UCSD-AML1 (cell line): Measurements from ENCODE around the gene RIMS4.
A peak's percentile ranks its signal among the peaks of the same experiment; 100 is the strongest.
"Not testable (repeated sequence)": the region's sequence is repeated elsewhere in the genome, so short reads cannot be mapped to it uniquely, and the experiment has no call there.

Experiments
- DNase-seq: peaks from one replicate; lab custom pipeline; 2025; ENCODE audit not compliant: unreplicated experiment; lab: John Stamatoyannopoulos, UW

RIMS4 gene

DNA sequence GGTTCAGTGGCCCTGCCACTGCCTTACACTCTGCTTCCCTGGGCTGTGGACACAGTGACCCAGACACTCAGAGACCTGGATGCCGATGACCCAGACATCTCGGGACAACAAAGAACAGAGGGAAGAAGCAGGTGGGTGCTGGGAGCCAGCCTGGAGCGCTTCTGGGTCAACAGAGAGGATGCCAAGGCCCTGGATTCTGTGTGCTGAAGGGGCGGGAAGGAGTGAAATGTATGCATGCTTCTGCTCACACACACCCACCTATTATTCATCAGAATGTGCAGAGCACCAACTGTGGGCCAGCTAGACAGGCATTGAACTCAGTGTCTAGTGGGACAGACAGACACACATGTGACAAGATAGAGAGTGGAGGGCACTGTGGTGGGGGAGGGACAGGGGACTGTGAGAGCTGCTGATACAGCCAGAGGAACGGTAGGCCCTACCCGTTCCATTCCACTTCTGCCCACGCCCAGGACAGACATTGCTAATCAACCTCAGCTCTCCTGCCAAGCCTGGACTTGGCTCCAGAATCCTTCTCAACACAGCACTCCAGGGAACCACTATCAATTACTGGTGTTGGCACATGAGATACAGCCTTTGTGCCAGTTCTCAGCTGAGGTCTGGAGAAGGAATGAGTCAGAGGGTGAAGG is 44.5 kb downstream of the RIMS4 start:
- DNase-seq = no peak

- no peak for DNase-seq
Observed at GRCh38 chr20:44765091-44765490, 45.3 kb downstream of the RIMS4 start.

- DNase-seq = not testable (repeated sequence)
Observed at GRCh38 chr20:44763798-44764197, 46.5 kb downstream of the RIMS4 start.

GRCh38 chr20:44762466-44763140 is 47.7 kb downstream of the RIMS4 start:
- no peak for DNase-seq

- DNase-seq = no peak
Observed at GRCh38 chr20:44761423-44761822, 48.9 kb downstream of the RIMS4 start.

- no peak for DNase-seq
Observed at GRCh38 chr20:44759595-44759994, 50.8 kb downstream of the RIMS4 start.

DNA sequence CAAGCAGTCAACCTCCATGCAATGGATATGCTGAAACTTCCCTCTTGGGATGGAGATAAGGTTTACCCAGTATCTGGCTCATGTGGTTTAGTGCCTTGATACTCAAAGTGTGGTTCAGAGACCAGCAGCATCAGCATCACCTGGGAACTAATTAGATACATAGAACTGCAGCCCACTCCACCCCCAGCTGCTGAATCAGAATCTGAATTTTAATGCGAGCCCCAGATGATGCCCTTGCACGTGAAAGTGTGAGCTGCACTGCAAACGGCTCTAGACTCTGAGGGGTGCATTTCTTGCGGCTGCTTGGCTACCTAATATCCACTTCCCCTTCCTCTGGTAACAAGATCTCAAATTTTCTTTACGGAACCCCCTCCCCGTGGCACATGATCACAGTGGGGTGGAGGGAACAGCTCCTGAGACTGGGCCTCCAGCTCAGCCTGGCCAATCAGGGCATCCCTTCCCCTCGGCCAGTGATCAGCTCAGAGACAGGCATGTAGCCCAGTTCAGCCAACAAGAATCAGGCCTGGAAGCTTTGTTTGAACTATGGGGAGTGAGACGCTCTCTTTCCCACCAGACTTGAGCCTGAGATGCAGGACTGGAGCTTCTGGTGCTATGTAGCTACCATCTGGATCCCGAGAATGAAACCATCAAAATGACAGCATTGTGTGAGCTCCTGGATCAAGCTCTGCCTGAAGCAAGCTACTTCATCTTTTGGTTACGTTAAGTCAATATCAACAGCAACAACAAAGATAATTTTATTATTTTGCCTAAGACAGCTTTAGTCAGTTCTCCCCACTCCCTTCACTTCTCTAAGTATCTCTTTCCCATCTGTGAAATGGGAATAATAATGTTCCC is 51.9 kb downstream of the RIMS4 start:
- DNase-seq = no peak

DNA sequence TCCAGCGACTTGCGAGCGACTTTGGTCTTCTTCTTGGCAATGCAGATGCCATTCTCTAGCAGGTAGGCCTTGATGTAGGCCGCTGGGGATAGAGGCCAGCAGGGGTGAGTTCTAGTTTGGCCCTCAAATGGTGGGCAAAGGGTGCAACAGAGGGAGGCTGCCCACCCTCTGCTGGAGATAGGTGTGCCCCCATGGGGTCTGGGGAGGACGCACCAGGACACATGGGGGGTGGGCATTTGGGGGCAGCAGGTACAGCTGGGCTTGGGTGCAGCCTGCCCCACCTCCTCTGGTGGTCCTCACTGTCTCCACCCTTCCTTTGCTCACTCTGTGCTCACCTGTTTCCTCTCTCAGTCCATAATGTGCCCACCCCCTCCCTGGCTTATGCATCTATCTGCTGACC is 53.4 kb downstream of the RIMS4 start:
- DNase-seq = no peak

- no peak for DNase-seq
Observed at GRCh38 chr20:44756011-44756688, 54.2 kb downstream of the RIMS4 start.

DNA sequence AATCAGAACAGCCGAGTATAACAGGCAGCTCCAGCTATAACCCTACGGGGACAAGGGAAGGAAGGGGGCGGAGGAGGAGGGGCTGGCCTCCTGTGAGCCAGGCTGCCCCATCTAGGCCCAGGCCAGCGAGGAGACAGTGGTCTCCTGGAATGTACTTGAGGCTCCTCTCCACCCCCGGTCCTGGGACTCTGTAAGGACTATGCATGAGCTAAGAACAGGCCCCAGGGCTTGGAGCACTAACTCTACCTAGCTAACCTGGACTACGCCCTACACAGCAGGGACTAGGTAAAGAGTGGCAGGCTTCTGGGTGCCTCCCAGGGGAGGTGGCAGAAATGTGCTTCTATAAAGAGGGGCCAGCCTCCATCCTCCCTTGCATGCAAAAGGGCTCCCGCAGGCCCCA is 55.8 kb downstream of the RIMS4 start:
- DNase-seq = no peak

DNA sequence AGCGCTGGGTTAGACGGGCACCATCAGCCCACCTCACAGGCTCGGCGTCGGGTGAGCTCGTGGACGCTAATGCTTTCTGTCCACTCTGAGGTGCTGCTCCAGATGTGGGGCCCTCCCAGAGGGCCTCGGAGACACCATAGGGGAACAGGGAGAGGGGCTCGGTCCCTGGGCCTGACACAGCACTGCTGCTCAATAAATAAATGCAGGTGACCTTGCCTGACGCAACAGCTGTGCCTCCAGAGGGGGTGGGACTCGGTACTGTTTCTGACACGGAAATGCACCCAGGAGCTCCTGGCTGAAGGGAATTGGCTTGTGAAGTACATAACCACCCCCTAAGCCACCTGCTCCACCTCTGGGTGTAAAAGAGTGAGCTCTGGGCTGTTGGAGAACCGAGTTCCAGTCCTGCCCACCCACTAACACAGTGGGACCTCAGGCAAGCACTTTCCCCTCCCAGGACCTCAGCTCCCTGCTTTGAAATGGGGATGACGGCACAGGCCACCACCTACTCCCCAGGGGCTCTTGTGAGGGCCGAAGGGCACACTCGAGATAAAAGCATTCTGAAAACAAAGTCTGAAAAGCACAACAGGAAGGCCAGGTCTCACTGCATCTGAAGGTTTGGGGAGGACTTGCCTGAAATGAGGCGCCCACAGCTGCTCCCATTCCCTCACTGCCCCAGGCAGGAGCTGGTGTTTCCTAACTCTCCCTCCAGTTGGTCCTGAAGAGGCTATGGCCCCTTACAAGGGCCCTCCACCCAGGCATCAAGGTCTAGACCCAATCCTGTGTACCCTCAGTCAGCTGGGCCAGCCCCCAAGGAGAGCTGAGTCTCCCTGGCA is 58.0 kb downstream of the RIMS4 start:
- DNase-seq = no peak

DNA sequence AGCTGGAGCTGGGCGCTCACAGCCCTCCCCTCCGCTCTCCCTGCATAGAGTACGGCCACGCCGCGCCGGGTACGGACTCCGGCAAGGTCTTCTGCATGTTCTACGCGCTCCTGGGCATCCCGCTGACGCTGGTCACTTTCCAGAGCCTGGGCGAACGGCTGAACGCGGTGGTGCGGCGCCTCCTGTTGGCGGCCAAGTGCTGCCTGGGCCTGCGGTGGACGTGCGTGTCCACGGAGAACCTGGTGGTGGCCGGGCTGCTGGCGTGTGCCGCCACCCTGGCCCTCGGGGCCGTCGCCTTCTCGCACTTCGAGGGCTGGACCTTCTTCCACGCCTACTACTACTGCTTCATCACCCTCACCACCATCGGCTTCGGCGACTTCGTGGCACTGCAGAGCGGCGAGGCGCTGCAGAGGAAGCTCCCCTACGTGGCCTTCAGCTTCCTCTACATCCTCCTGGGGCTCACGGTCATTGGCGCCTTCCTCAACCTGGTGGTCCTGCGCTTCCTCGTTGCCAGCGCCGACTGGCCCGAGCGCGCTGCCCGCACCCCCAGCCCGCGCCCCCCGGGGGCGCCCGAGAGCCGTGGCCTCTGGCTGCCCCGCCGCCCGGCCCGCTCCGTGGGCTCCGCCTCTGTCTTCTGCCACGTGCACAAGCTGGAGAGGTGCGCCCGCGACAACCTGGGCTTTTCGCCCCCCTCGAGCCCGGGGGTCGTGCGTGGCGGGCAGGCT is 60.1 kb downstream of the RIMS4 start:
- peak; percentile 32 for DNase-seq

GRCh38 chr20:44748005-44748370 is 62.4 kb downstream of the RIMS4 start:
- DNase-seq = no peak

GRCh38 chr20:44747166-44748004 is 63.0 kb downstream of the RIMS4 start:
- peak; percentile 67 for DNase-seq

DNA sequence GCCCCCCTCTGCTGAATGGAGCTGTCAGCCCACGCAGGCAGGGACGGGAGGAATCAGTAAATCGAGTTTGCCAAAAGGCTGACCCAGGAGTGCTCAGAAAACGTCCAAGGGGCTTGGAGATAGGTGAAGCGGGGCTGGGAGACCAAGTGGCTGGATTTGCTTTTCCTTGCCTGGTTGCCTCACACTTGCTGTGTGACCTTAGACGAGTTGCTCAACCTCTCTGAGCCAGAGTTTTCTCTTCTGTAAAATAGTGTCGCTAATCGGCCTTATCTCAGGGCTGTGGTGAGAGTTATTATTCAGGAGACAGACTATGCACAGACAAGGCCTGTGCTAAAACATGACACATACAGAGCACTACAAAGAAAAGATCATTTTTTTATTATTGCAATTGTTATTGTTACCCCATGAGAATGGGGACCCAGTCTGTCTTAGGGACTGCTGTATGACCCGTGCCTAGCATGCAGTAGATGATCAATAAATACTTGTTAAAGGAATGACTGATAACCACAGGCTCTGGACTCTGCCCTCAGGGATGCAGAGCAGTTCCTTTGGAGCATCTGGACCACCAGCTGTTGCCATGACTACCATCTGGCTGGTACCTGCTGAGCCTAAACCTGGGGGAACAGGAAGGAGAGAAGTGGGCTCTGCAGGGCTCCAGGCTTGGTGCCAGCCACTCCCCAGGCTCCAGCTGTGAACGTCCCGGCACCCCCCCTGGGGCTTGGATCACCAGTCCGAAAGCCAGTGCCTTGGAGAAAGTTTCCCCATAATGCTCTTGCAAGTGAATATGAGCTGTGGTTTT is 63.8 kb downstream of the RIMS4 start:
- no peak for DNase-seq

- no peak for DNase-seq
Observed at GRCh38 chr20:44745598-44746366, 64.6 kb downstream of the RIMS4 start, which contains the start of gene KCNK15. KCNK15 (plus strand) TSS chr20:44745865; CDS start chr20:44745911, 46 bp downstream.

DNA sequence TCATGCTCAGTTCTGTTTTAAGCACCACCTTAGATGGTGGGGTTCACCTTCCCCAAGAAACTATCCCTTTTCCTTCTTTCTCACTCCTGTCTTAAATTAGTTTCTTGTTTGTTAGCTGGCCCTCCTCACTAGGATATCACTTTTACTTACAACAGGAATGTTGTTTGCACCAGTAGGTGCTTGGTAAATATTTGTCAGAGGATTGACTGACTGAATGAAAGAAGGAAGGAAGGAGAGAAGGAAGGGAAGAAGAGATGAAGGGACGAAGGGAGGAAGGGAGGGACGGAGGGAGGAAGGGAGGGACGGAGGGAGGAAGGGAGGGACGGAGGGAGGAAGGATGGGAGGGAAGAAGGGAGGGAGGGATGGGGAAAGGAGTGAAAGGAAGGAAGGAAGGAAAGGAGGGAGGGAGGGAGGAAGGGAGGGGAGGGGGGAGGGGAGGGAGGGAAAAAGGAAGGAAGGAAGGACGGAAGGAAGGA is 65.2 kb downstream of the RIMS4 start:
- no peak for DNase-seq
